ENCODE data around the gene INTS13.
"Not testable (repeated sequence)": the region's sequence is repeated elsewhere in the genome, so short reads cannot be mapped to it uniquely, and the experiment has no call there.

INTS13 gene

DNA sequence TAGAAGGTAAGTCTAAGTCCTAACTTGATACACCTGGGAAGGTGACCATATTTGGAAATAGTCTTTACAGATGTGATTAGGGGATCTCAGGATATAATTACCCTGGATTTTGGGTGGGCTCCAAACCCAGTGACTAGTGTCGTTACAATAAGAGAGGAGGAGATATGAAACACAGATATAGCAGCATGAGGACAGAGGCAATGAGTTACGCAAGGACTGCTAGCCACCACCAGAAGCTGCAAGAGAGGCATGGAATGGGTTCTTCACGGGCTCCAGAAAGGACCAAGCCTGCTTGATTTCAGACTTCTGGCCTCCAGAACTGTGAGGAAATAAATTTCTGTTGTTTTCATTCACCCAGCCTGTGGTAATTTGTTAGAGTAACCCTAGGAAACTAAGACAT lies 29.1 kb upstream of the INTS13 start:
- TF ChIP-seq, protein P1, sequence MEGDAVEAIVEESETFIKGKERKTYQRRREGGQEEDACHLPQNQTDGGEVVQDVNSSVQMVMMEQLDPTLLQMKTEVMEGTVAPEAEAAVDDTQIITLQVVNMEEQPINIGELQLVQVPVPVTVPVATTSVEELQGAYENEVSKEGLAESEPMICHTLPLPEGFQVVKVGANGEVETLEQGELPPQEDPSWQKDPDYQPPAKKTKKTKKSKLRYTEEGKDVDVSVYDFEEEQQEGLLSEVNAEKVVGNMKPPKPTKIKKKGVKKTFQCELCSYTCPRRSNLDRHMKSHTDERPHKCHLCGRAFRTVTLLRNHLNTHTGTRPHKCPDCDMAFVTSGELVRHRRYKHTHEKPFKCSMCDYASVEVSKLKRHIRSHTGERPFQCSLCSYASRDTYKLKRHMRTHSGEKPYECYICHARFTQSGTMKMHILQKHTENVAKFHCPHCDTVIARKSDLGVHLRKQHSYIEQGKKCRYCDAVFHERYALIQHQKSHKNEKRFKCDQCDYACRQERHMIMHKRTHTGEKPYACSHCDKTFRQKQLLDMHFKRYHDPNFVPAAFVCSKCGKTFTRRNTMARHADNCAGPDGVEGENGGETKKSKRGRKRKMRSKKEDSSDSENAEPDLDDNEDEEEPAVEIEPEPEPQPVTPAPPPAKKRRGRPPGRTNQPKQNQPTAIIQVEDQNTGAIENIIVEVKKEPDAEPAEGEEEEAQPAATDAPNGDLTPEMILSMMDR (conservative IDR thresholded peaks at IDR 0.05; ENCODE audit: low read depth, low read length) = no peak
- no peak for DNase-seq (ENCODE audit: low read depth)
- H3K4me3 ChIP-seq (ENCODE audit: low read length) = no peak overlapping the region

GRCh38 chr12:26963413-26963812 lies 25.6 kb upstream of the INTS13 start:
- TF ChIP-seq, protein P1 (conservative IDR thresholded peaks at IDR 0.05; ENCODE audit: low read depth, low read length) = no peak
- DNase-seq (ENCODE audit: low read depth) = no peak
- no peak overlapping the region for H3K4me3 ChIP-seq (ENCODE audit: low read length)

DNA sequence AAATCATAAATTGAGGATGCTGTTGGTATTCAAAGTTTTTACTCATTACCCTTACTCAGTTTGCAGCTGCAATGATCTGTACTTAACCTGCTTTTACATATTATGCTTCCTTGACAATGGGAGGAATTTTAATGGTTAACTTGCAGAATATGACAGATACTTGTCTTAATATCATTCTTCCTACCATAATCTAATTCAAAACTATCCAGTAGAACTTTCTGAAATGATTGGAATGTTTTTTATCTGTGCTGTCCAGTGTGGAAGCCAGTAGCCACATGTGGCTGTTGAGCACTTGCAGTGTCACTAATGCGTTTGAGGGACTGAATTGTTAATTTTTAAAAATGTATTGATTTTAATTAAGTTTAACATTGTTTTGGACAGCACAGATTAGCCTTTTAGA lies 24.0 kb upstream of the INTS13 start:
- TF ChIP-seq, protein P1 (conservative IDR thresholded peaks at IDR 0.05; ENCODE audit: low read depth, low read length) = no peak
- DNase-seq (ENCODE audit: low read depth) = no peak

GRCh38 chr12:26961391-26961790 lies 23.6 kb upstream of the INTS13 start:
- DNase-seq (ENCODE audit: low read depth); H3K4me3 ChIP-seq (ENCODE audit: low read length): not testable (repeated sequence)

More for the DNA sequence above, 24.0 kb upstream of the INTS13 start:
- H3K4me3 ChIP-seq (ENCODE audit: low read length) = no peak overlapping the region

DNA sequence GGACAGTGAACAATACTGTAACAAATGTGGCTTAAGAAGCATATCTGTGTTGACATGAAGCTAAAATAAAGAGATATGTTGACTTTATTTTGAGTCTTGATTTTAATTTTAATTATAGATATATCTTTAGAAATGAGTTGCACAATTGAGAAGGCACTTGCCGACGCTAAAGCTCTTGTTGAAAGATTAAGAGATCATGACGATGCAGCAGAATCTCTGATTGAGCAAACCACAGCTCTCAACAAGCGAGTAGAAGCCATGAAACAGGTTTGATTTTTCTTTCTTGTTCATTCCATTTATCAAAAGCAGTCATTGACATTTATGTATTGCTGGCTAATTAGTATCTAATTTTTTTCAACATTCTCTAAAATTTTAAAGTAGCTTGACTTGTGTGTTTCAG lies 16.2 kb upstream of the INTS13 start:
- TF ChIP-seq, protein P1 (conservative IDR thresholded peaks at IDR 0.05; ENCODE audit: low read depth, low read length) = no peak
- H3K4me3 ChIP-seq (ENCODE audit: low read length) = no peak overlapping the region
- no peak for DNase-seq (ENCODE audit: low read depth)

DNA sequence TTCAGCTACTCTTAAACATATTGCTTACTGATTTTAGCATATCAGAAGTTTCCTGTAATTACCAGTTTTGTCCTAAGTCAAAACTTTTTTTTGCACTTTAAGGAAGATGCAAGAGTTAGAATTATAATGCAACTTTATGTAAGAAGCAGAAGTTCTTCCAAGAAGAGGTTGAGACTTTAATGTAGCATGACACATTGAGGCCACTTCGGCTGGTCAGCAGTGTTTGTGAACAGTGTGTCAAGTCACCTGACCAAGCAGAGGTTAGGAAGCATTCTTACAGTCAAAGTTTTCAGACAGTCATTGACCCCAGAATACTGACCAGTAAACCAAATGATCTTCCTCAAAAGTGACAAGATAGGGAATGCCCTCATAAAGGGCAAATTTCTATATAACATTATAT lies 15.7 kb upstream of the INTS13 start:
- H3K4me3 ChIP-seq (ENCODE audit: low read length) = no peak overlapping the region
- DNase-seq (ENCODE audit: low read depth) = no peak
- TF ChIP-seq, protein P1 (conservative IDR thresholded peaks at IDR 0.05; ENCODE audit: low read depth, low read length) = no peak

DNA sequence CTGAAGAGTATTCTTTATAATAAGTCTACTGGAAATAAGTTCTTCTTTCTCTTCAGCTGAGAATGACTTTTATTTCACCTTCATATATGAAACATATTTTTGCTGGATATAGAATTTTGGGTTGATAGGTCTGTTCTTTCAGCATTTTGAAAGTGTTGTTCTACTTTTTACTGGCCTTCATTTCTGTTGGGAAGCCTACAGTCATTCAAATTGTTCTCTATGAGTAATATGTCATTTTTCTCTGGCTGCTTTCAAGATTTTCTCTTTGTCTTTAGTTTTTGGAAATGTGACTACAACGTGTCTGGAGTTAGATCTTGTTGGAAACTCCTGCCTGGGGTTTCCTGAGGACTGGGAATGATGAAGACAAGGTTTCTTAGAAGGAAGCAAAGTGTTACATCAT lies 10.5 kb upstream of the INTS13 start:
- no peak overlapping the region for H3K4me3 ChIP-seq (ENCODE audit: low read length)
- TF ChIP-seq, protein P1 (conservative IDR thresholded peaks at IDR 0.05; ENCODE audit: low read depth, low read length) = no peak
- DNase-seq (ENCODE audit: low read depth) = no peak

DNA sequence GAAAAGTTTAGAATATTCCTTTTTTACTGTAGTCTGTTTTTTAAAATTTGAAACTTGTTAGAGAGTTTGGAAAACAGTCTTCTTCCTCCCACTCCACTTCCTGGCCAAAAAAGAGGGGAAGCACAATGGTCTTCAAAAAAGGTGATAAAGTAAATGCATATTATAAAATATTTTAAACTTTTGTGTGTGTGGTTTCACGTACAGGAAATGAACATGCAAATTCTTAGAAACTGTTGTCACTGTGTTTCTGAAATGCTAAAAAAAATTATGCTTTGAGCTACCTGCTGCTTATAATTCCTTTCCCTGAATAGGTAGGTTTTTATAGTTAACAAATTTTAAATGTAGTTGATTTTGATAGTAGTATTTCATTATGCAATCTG lies 3.4 kb upstream of the INTS13 start:
- DNase-seq (ENCODE audit: low read depth) = no peak
- H3K4me3 ChIP-seq (ENCODE audit: low read length) = no peak overlapping the region
- TF ChIP-seq, protein P1 (conservative IDR thresholded peaks at IDR 0.05; ENCODE audit: low read depth, low read length) = no peak

Measured in retinal pigment epithelial cell (primary cell).